Esophagus squamous epithelium (tissue), 5 donors: Measurements from ENCODE around the gene NRIP1. TPM values are rescaled to one million over a fixed set of nuclear protein-coding genes. Genes with fewer than 3 reads are reported as not detected.

Experiments used
- DNase-seq: peaks from one replicate; lab custom pipeline; 2025; lab: John Stamatoyannopoulos, UW
- H3K27ac ChIP-seq, 4 donors: fragments of 200-600 bp; sonication (generic); one replicate each; pipeline ENCODE4 v1.5.1; 2016 to 2019; ENCODE audit warnings: mild to moderate bottlenecking in 1 of 4
- H3K27me3 ChIP-seq, 4 donors: fragments of 200-600 bp; sonication (generic); 1 replicate in 3 of 4; 2 replicates in 1 of 4; pipeline versions ENCODE4 v1.5.1 to v1.6.0; 2017 to 2021; ENCODE audit warnings: antibody characterized with exemption in 1 of 4
- H3K36me3 ChIP-seq, 3 donors: fragments of 200-600 bp; sonication (generic); one replicate each; pipeline ENCODE4 v1.5.1; 2016 to 2019
- H3K4me1 ChIP-seq, 3 donors: fragments of 200-600 bp; sonication (generic); one replicate each; pipeline ENCODE4 v1.5.1; 2017 to 2019
- H3K4me3 ChIP-seq, 4 donors: fragments of 200-600 bp; sonication (generic); 1 replicate in 3 of 4; 2 replicates in 1 of 4; pipeline ENCODE4 v1.5.1; 2016 to 2019; ENCODE audit warnings: mild to moderate bottlenecking in 2 of 4, moderate library complexity in 1 of 4
- H3K9me3 ChIP-seq, 3 donors: fragments of 200-600 bp; sonication (generic); one replicate each; pipeline ENCODE4 v1.5.1; 2016 to 2019
- POLR2A ChIP-seq, 4 donors: fragments of 450-650 bp; IDR thresholded peaks; one replicate each; pipeline ENCODE4 v1.6.1; 2017; ENCODE audit warnings: antibody characterized with exemption in 4 of 4, mild to moderate bottlenecking in 4 of 4, moderate library complexity in 3 of 4
- WGBS, 2 donors: methylation state at CpG; one replicate each; pipeline ENCODE4 v1.1.5; 2018; 5-methylcytosine and 5-hydroxymethylcytosine counted together
- intact Hi-C: fragments of 100-400 bp; cut with DNase I; formaldehyde crosslinking; loops from one replicate; pipeline ENCODE4 v1.15.0; 2022
- total RNA-seq, 4 donors: library from RNA; depleted of rRNA; stranded (reverse); fragments of >200 nt; gene quantifications; one replicate each; pipeline ENCODE4 v1.1.0, GENCODE V29; 2016
- TF ChIP-seq, protein P1 (sequence below), 6 experiments: fragments of 450-650 bp in 4 of 6; fragments of 200-600 bp in 2 of 6; sonication (generic) in 2 of 6; IDR thresholded peaks; one replicate each; pipeline ENCODE4 v1.5.1; 2016 to 2019; ENCODE audit warnings: antibody characterized with exemption in 6 of 6, mild to moderate bottlenecking in 4 of 6, moderate library complexity in 4 of 6
- donor health status: DM: yes; HTN: yes; CAD: no.

NRIP1 gene
- total RNA-seq, 4 donors from 2014 or later: 13.2 to 37.0 (median 31.1) TPM

DNA sequence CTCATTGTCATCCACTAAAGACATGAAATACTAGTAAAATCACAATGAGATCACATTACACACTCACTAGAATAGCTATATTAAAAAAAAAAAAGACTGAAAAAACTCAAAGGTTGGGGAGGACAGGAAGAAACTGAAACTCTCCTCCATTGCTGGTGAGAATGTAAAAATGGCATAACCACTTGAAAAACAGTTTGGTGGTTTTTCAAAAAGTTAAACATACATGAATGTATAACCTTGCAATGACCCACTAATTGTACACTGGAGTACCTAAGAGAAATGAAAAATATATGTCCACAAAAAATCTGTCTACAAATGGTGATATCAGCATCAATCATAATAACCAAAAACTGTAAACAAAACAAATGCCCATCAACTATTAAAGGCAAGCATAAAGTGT lies 44.0 kb downstream of the NRIP1 start:
- no peak overlapping the region for H3K4me3 ChIP-seq
- H3K27ac ChIP-seq: no peak overlapping the region
- TF ChIP-seq, protein P1, sequence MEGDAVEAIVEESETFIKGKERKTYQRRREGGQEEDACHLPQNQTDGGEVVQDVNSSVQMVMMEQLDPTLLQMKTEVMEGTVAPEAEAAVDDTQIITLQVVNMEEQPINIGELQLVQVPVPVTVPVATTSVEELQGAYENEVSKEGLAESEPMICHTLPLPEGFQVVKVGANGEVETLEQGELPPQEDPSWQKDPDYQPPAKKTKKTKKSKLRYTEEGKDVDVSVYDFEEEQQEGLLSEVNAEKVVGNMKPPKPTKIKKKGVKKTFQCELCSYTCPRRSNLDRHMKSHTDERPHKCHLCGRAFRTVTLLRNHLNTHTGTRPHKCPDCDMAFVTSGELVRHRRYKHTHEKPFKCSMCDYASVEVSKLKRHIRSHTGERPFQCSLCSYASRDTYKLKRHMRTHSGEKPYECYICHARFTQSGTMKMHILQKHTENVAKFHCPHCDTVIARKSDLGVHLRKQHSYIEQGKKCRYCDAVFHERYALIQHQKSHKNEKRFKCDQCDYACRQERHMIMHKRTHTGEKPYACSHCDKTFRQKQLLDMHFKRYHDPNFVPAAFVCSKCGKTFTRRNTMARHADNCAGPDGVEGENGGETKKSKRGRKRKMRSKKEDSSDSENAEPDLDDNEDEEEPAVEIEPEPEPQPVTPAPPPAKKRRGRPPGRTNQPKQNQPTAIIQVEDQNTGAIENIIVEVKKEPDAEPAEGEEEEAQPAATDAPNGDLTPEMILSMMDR (IDR thresholded peaks at IDR 0.05): no peak
- intact Hi-C loops: no loop called here
- peaks cover 0 to 8% (median 0%) of the 10 kb centered on the region in 3 donors for H3K4me1 ChIP-seq
- no peaks in the 10 kb centered on the region for H3K27me3 ChIP-seq
- no peaks in the 10 kb centered on the region for H3K9me3 ChIP-seq
- no peaks in the 10 kb centered on the region for H3K36me3 ChIP-seq
- no peak for DNase-seq

DNA sequence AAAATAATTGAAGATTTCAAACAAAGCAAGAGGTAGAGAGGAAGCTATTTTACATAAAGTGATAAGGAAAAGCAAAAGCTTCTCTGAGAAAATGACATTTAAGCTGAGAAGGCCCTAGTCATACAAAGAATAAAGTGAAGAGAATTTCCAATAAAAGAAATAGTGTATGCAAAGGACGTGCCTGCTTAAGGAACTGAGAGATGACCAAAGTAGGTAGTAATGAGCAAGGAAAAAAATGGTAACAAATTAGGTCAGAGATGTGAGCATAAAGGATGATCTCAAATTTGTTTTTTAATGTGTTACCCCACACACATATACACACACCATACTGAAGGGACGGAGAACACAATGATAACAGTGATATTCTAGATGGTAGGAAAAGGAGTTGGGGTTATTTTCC lies 46.4 kb downstream of the NRIP1 start:
- intact Hi-C loops: no loop called here
- peaks cover 0 to under 1% (median 0%) of the 10 kb centered on the region in 3 donors for H3K4me1 ChIP-seq
- no peaks in the 10 kb centered on the region for H3K36me3 ChIP-seq
- H3K27ac ChIP-seq: no peak overlapping the region
- no peaks in the 10 kb centered on the region for H3K9me3 ChIP-seq
- no peak overlapping the region for H3K4me3 ChIP-seq
- 81 to 86% methylated on average over 2 of the region's 2 CpGs for WGBS, 2 donors
- H3K27me3 ChIP-seq: no peaks in the 10 kb centered on the region
- no peak for DNase-seq
- TF ChIP-seq POLR2A (IDR thresholded peaks at IDR 0.05): no peak
- TF ChIP-seq, protein P1 (IDR thresholded peaks at IDR 0.05): no peak

DNA sequence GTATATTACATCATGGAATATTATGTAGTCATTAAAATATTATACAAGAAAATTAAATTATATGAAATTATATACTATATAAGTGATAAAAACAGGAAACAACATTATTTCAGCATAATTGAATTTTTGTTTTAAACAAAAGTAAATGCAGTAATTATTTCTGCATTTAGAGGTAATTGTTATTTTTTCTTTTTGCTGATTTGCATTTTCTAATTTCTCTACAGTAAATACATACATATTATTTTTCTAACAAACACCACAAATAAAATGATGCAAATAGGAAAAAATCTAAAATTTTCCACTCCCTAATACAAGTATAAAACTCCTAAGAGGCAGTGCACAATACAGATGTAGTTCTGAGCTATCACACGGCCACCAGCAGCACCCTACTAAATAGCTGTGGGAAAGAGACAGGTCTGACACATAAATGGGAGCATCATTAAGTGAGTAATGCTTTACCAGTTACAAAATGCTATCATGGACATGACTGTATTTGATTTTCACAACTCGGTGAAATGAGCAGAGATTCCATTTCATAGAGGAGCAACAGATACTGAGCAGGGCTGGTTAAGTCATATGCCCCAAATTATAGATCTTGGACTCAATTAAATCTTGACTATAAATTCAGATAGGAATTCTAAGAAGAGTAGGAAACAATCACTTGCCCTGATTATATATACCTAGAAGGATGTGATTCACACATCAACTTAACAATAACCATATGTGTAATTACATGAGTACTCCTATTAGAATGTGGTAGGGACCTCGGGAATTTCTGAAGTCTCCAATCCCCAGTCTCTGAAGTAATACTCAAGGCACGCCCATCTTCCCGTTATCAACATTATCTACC lies 49.0 kb downstream of the NRIP1 start:
- no peak overlapping the region for H3K27ac ChIP-seq
- no peaks in the 10 kb centered on the region for H3K27me3 ChIP-seq
- 52 to 80% methylated on average over 5 of the region's 5 CpGs for WGBS, 2 donors
- no peaks in the 10 kb centered on the region for H3K9me3 ChIP-seq
- no peak for DNase-seq
- no peak overlapping the region for H3K4me3 ChIP-seq
- no peaks in the 10 kb centered on the region for H3K4me1 ChIP-seq
- no peak for TF ChIP-seq POLR2A (IDR thresholded peaks at IDR 0.05)
- TF ChIP-seq, protein P1 (IDR thresholded peaks at IDR 0.05): no peak
- intact Hi-C loops: no loop called here
- H3K36me3 ChIP-seq: peaks cover 0 to 5% (median 0%) of the 10 kb centered on the region in 3 donors

DNA sequence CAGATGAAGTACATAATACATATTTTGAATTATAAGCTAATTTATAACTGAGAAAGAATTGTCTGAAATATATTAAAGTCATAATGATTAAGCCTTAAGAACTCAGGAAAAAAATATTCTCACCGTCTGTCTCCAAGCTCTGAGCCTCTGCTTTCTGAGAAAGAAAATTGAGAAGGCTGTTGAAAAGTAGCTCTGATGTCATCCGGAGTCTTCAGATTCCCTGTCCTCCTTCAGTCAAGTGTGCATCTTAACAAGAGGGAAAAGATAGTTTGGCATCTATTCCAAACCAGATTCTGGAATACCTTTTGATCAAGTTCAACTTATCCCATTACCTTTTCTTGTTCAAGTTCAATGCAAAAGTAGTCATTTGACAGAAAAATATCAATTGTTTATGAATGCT lies 50.6 kb downstream of the NRIP1 start:
- no peaks in the 10 kb centered on the region for H3K9me3 ChIP-seq
- intact Hi-C loops: no loop called here
- WGBS, 2 donors: 80 to 91% methylated on average over 2 of the region's 2 CpGs
- no peaks in the 10 kb centered on the region for H3K4me1 ChIP-seq
- no peak overlapping the region for H3K4me3 ChIP-seq
- H3K27me3 ChIP-seq: no peaks in the 10 kb centered on the region
- peaks cover 0 to 10% (median 0%) of the 10 kb centered on the region in 3 donors for H3K36me3 ChIP-seq
- H3K27ac ChIP-seq: no peak overlapping the region
- no peak for DNase-seq
- no peak for TF ChIP-seq POLR2A (IDR thresholded peaks at IDR 0.05)
- TF ChIP-seq, protein P1 (IDR thresholded peaks at IDR 0.05): no peak

DNA sequence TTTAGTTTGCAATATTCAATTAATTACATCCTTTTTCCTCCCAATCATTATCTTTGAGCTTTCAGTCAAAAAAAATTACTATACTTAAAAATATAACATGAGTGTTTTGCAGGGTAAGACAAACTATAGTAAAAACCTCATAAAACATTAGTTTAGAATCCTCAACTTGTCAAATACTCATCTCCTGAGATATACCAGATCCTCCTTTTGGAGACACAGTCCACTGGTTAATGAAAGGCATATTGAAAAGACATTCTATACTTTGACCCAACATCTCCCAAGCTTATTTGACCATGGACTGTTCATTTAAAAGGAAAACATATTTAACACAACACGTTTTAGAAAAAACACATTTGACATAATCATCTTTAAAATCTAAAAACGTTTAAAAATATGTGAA lies 52.8 kb downstream of the NRIP1 start:
- WGBS, 2 donors: 79% methylated on average over 2 of the region's 2 CpGs
- no peak for DNase-seq
- no peaks in the 10 kb centered on the region for H3K9me3 ChIP-seq
- peaks cover 0 to 10% (median 0%) of the 10 kb centered on the region in 3 donors for H3K36me3 ChIP-seq
- peaks cover 0 to under 1% (median 0%) of the 10 kb centered on the region in 3 donors for H3K4me1 ChIP-seq
- H3K27me3 ChIP-seq: no peaks in the 10 kb centered on the region
- H3K4me3 ChIP-seq: no peak overlapping the region
- TF ChIP-seq, protein P1 (IDR thresholded peaks at IDR 0.05): no peak
- TF ChIP-seq POLR2A (IDR thresholded peaks at IDR 0.05): no peak
- intact Hi-C loops: no loop called here
- no peak overlapping the region for H3K27ac ChIP-seq
